Mesendoderm (in vitro differentiated cells): ENCODE data around the gene FOXB2.

ENCODE experiments used
- DNase-seq: peaks from one replicate; pipeline ENCODE4 v3.0.0; 2013
- H2AK5ac ChIP-seq: 2 replicates; pipeline ENCODE4 v1.6.1; 2013; ENCODE audit warnings: low read length, inconsistent platforms
- H2BK120ac ChIP-seq: 2 replicates; pipeline ENCODE4 v1.6.1; 2013; ENCODE audit warnings: low read depth, mild to moderate bottlenecking, low read length, moderate library complexity, mixed read lengths
- H2BK15ac ChIP-seq: replicated peaks from 2 replicates; pipeline ENCODE4 v1.6.1; 2013; ENCODE audit warnings: low read depth, mild to moderate bottlenecking, moderate library complexity
- H2BK5ac ChIP-seq: 2 replicates; pipeline ENCODE4 v1.6.1; 2013; ENCODE audit warnings: low read length, inconsistent platforms
- H3K18ac ChIP-seq: 2 replicates; pipeline ENCODE4 v1.6.1; 2013; ENCODE audit warnings: mild to moderate bottlenecking, low read length, mixed read lengths
- H3K23ac ChIP-seq: one replicate; pipeline ENCODE4 v1.6.1; 2013; ENCODE audit warnings: low read length
- H3K27ac ChIP-seq: 2 replicates; pipeline ENCODE4 v1.5.1; 2013; ENCODE audit warnings: low read depth, mild to moderate bottlenecking, inconsistent platforms, low read length, moderate library complexity
- H3K27me3 ChIP-seq: 2 replicates; pipeline ENCODE4 v1.6.1; 2013; ENCODE audit warnings: low read length, control low read depth, mild to moderate bottlenecking, inconsistent platforms; ENCODE audit not compliant: insufficient read depth, poor library complexity
- H3K36me3 ChIP-seq: 2 replicates; pipeline ENCODE4 v1.6.1; 2013; ENCODE audit warnings: low read length, inconsistent platforms; ENCODE audit not compliant: control insufficient read depth, insufficient read depth
- H3K4ac ChIP-seq: one replicate; pipeline ENCODE4 v1.6.1; 2013; ENCODE audit warnings: low read depth, mild to moderate bottlenecking, low read length, moderate library complexity
- H3K4me1 ChIP-seq: 2 replicates; pipeline ENCODE4 v1.6.1; 2013; ENCODE audit warnings: low read depth, low read length, inconsistent platforms; ENCODE audit not compliant: control insufficient read depth
- H3K4me2 ChIP-seq: 2 replicates; pipeline ENCODE4 v1.6.1; 2013; ENCODE audit warnings: low read length
- H3K4me3 ChIP-seq: 2 replicates; pipeline ENCODE4 v1.5.1; 2013; ENCODE audit warnings: mild to moderate bottlenecking, low read length
- H3K56ac ChIP-seq: one replicate; pipeline ENCODE4 v1.6.1; 2013; ENCODE audit warnings: low read length
- H3K79me1 ChIP-seq: 2 replicates; pipeline ENCODE4 v1.6.1; 2013; ENCODE audit warnings: low read length, inconsistent platforms
- H3K79me2 ChIP-seq: 2 replicates; pipeline ENCODE4 v1.6.1; 2013; ENCODE audit warnings: mild to moderate bottlenecking, low read length; ENCODE audit not compliant: control insufficient read depth, insufficient read depth
- H3K9ac ChIP-seq: 2 replicates; pipeline ENCODE4 v1.6.1; 2013; ENCODE audit warnings: low read length, inconsistent platforms
- H4K5ac ChIP-seq: one replicate; pipeline ENCODE4 v1.6.1; 2013; ENCODE audit warnings: low read length
- H4K8ac ChIP-seq: one replicate; pipeline ENCODE4 v1.6.1; 2013; ENCODE audit warnings: low read depth, mild to moderate bottlenecking, control low read depth, low read length, moderate library complexity
- WGBS: extraction: QIAGEN DNeasy Blood & Tissue Kit; methylation state at CpG from one replicate; pipeline ENCODE4 v1.1.7; 2013; ENCODE audit warnings: low lambda C conversion rate, missing lambda C conversion rate; ENCODE audit not compliant: insufficient coverage; ENCODE audit errors: extremely low coverage; 5-methylcytosine and 5-hydroxymethylcytosine counted together

FOXB2 gene

DNA sequence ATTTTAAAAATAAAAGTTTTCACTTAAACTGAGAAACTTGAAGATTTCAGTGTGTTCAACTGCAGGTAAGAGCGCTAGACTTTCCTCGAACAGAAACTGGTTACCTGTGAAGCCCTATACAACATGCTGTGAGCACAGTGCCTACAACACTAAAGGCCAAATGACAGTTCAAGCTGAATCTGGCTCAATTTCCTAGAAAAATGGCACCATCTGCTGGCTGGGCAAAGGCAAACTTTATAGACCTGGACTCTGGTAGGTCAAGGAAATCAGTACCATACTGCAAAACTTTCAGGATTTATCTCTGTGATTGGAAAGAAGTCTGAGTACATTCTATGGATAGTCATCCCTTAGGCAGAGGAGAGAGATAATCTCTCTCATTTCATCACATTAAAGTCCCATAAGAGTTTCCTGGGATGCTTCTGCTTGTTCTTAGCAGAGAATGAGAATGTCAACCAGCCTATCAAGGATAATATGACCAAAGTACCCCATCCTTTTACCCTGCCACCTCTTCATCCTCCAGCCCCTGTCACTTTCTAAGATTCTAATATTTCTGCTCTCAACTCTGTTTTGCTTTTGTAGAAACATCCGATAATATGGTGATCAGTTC, 31.8 kb upstream of the FOXB2 start:
- WGBS: no CpG with 5 or more reads among the region's 3 CpGs
- Histone ChIP-seq H2AK5ac (no peak overlapping the region), H2BK15ac (no peak overlapping the region), H3K27me3 (no peaks in the 10 kb centered on the region), H3K36me3 (no peaks in the 10 kb centered on the region), H4K8ac (no peak overlapping the region), H3K4me2 (no peak overlapping the region), H3K4ac (no peak overlapping the region), H3K27ac (no peak overlapping the region), H3K23ac (no peak overlapping the region), H3K56ac (no peak overlapping the region), H3K4me1 (no peaks in the 10 kb centered on the region), H3K9ac (no peak overlapping the region), H2BK5ac (no peak overlapping the region), H3K4me3 (no peak overlapping the region), H2BK120ac (no peak overlapping the region), H3K79me2 (no peaks in the 10 kb centered on the region), H4K5ac (no peak overlapping the region), H3K18ac (no peak overlapping the region), H3K79me1 (no peaks in the 10 kb centered on the region)
- DNase-seq: peak; percentile 82

DNA sequence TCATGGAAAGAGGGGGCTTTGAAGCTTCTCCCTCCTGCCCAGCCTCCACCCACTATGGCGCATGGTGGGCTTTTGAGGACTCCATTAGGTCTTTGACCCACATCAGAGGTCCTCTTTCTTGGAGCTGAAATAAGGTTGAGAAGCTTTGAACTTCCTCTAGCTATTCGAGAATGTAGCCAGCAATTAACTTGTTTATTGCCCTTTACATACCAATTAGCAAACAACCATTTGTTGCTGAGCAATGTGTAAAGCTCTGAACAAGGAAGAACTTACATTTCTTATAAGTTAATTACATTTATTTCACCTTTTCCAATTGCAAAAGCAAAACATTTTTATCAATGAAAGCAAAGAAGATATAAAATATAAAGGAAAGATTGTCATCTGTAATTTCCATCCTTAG, 30.5 kb upstream of the FOXB2 start:
- H4K5ac ChIP-seq: no peak overlapping the region
- no peaks in the 10 kb centered on the region for H3K4me1 ChIP-seq
- H3K4ac ChIP-seq: no peak overlapping the region
- H3K79me2 ChIP-seq: no peaks in the 10 kb centered on the region
- DNase-seq: no peak
- no peak overlapping the region for H2BK120ac ChIP-seq
- no peak overlapping the region for H3K9ac ChIP-seq
- H3K27ac ChIP-seq: no peak overlapping the region
- H2AK5ac ChIP-seq: no peak overlapping the region
- H3K56ac ChIP-seq: no peak overlapping the region
- no peak overlapping the region for H3K4me2 ChIP-seq
- no peaks in the 10 kb centered on the region for H3K27me3 ChIP-seq
- no peak overlapping the region for H3K23ac ChIP-seq
- H3K18ac ChIP-seq: no peak overlapping the region
- H3K79me1 ChIP-seq: no peaks in the 10 kb centered on the region
- no peaks in the 10 kb centered on the region for H3K36me3 ChIP-seq
- H2BK15ac ChIP-seq: no peak overlapping the region
- no peak overlapping the region for H2BK5ac ChIP-seq
- H3K4me3 ChIP-seq: no peak overlapping the region
- no CpG with 5 or more reads among the region's 2 CpGs for WGBS
- no peak overlapping the region for H4K8ac ChIP-seq

DNA sequence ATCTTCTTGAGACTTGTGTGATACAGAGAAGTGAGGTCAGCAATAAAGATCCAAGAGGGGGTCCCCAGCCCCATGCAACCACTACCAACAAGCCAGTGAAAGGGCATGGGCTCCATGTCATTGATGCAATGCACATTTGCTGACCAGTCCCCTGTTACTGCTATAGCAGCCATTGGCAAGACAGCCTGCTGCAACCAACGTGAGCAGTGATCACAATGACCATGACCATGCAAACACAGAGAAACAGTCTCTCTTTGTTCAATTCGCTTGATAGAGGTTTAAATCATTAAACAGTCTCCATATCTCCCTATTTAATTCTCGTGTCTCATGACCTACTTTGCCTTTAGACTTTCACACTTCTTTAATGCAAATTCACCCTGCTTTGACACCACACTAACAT, 30.0 kb upstream of the FOXB2 start:
- Histone ChIP-seq H2BK5ac (no peak overlapping the region), H3K18ac (no peak overlapping the region), H3K27ac (no peak overlapping the region), H4K5ac (no peak overlapping the region), H3K79me1 (no peaks in the 10 kb centered on the region), H2BK15ac (no peak overlapping the region), H2BK120ac (no peak overlapping the region), H3K4me1 (no peaks in the 10 kb centered on the region), H3K23ac (no peak overlapping the region), H3K56ac (no peak overlapping the region), H3K27me3 (no peaks in the 10 kb centered on the region), H3K4me2 (no peak overlapping the region), H3K4me3 (no peak overlapping the region), H2AK5ac (no peak overlapping the region), H3K9ac (no peak overlapping the region), H3K36me3 (no peaks in the 10 kb centered on the region), H3K79me2 (no peaks in the 10 kb centered on the region), H4K8ac (no peak overlapping the region), H3K4ac (no peak overlapping the region)
- DNase-seq: no peak
- WGBS: no CpG with 5 or more reads among the region's 3 CpGs

DNA sequence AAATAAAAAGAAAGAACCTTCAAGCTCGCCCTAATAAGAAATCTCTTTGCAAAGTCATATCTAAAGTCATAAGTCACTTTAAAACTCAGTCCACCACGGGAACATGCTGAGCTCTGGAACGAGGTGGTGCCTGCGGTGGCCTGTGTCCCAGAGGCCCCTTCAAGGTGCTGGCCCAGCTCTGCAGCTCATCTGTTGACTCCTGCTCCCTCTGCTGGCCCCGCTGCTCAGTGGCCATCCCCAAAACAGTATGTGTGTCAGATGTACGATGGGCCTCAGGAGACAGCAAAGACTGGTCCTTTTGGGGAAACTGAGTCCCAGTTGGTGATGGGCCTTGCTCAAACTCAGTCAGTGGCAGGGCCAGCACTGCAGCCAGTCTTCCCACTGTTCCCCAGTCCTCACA, 22.8 kb upstream of the FOXB2 start:
- Histone ChIP-seq H3K4me2 (no peak overlapping the region), H3K56ac (no peak overlapping the region), H2BK120ac (no peak overlapping the region), H3K79me2 (no peaks in the 10 kb centered on the region), H3K27me3 (no peaks in the 10 kb centered on the region), H3K18ac (no peak overlapping the region), H3K36me3 (no peaks in the 10 kb centered on the region), H2BK15ac (no peak overlapping the region), H3K9ac (no peak overlapping the region), H4K5ac (no peak overlapping the region), H3K79me1 (no peaks in the 10 kb centered on the region), H3K4me3 (no peak overlapping the region), H4K8ac (no peak overlapping the region), H3K27ac (no peak overlapping the region), H2AK5ac (no peak overlapping the region), H3K4ac (no peak overlapping the region), H3K23ac (no peak overlapping the region), H3K4me1 (no peaks in the 10 kb centered on the region), H2BK5ac (no peak overlapping the region)
- no CpG with 5 or more reads among the region's 6 CpGs for WGBS
- DNase-seq: peak; percentile 69

DNA sequence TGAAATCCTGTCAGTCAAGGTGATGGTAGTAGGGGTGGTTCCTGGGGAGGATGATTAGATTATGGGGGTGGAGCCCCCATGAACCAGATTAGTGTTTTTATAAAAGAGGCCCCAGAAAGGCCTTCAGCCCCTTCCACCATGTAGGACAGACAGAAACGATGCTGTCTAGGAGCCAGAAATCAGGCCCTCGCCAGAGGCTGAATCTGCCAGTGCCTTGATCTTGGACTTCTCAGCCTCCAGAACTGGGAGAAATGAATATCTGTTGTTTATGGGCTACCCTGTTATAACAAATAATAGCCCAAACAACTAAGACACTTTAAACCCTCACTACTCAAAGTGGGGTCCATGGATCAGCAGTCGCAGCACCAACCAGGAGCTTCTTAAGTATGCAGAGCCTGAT, 20.2 kb upstream of the FOXB2 start:
- Histone ChIP-seq H4K5ac (no peak overlapping the region), H2BK120ac (no peak overlapping the region), H3K27ac (no peak overlapping the region), H3K9ac (no peak overlapping the region), H3K36me3 (no peaks in the 10 kb centered on the region), H2AK5ac (no peak overlapping the region), H3K4me2 (no peak overlapping the region), H3K18ac (no peak overlapping the region), H3K4ac (no peak overlapping the region), H3K79me1 (no peaks in the 10 kb centered on the region), H2BK5ac (no peak overlapping the region), H3K4me3 (no peak overlapping the region), H3K4me1 (no peaks in the 10 kb centered on the region), H2BK15ac (no peak overlapping the region), H3K27me3 (no peaks in the 10 kb centered on the region), H3K56ac (no peak overlapping the region), H3K79me2 (no peaks in the 10 kb centered on the region), H4K8ac (no peak overlapping the region), H3K23ac (no peak overlapping the region)
- DNase-seq: no peak
- no CpG with 5 or more reads among the region's 3 CpGs for WGBS

DNA sequence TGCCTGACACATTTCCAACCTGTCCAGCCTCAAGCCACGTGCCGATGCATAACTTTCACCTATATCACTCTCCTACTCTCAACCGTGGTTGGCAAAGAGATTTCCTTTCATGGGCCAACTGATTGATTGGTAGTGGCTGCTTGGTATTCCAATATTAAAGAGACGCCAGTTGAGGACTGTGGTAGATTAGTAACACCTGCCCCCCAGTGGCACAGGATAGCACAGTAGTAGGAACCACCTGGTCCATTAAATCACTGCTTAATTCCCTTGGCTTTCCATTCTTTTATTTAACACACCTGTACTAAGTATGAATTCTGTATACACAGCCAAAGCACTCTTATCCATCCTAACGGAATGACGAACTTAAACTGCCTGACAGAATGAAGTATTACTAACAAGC, 19.1 kb upstream of the FOXB2 start:
- no peaks in the 10 kb centered on the region for H3K27me3 ChIP-seq

More for the DNA sequence above, 19.1 kb upstream of the FOXB2 start:
- H3K4me3 ChIP-seq: no peak overlapping the region
- no peak overlapping the region for H2BK15ac ChIP-seq
- H3K4me1 ChIP-seq: no peaks in the 10 kb centered on the region
- H2BK120ac ChIP-seq: no peak overlapping the region
- H4K5ac ChIP-seq: no peak overlapping the region
- no peak overlapping the region for H3K23ac ChIP-seq
- H3K27ac ChIP-seq: no peak overlapping the region
- no peak overlapping the region for H4K8ac ChIP-seq
- H3K4me2 ChIP-seq: no peak overlapping the region
- no peak overlapping the region for H3K4ac ChIP-seq
- H3K79me2 ChIP-seq: no peaks in the 10 kb centered on the region
- no peak overlapping the region for H2BK5ac ChIP-seq
- no peak overlapping the region for H3K56ac ChIP-seq
- no peak for DNase-seq
- H3K9ac ChIP-seq: no peak overlapping the region
- no peak overlapping the region for H3K18ac ChIP-seq
- 100% methylated on average over 1 of the region's 6 CpGs for WGBS
- no peaks in the 10 kb centered on the region for H3K79me1 ChIP-seq
- no peak overlapping the region for H2AK5ac ChIP-seq
- H3K36me3 ChIP-seq: no peaks in the 10 kb centered on the region
